Measurements from ENCODE around the gene CST9L.

Gene CST9L, protein sequence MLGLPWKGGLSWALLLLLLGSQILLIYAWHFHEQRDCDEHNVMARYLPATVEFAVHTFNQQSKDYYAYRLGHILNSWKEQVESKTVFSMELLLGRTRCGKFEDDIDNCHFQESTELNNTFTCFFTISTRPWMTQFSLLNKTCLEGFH

GRCh38 chr20:23568320-23568970 lies at the start of gene CST9L:
Gene CST9L, minus strand, starts transcription at chr20:23568484. Its CDS starts 34 bp downstream, at chr20:23568450.
- Histone ChIP-seq H3K27me3 (ENCODE audit: control insufficient read depth, insufficient read depth, low read length) (no peaks in the 10 kb centered on the region), H3K9ac (ENCODE audit: low read length) (no peak within 1 kb of the TSS), H3K9me3 (ENCODE audit: control insufficient read depth, low read length) (no peaks in the 10 kb centered on the region), H3K36me3 (ENCODE audit: control insufficient read depth, insufficient read depth, low read length) (no peaks in the 10 kb centered on the region), H3K4me1 (ENCODE audit: control insufficient read depth, insufficient read depth, low read length) (no peaks in the 10 kb centered on the region), H3K4me3 (ENCODE audit: low read length) (no peak within 1 kb of the TSS)

DNA sequence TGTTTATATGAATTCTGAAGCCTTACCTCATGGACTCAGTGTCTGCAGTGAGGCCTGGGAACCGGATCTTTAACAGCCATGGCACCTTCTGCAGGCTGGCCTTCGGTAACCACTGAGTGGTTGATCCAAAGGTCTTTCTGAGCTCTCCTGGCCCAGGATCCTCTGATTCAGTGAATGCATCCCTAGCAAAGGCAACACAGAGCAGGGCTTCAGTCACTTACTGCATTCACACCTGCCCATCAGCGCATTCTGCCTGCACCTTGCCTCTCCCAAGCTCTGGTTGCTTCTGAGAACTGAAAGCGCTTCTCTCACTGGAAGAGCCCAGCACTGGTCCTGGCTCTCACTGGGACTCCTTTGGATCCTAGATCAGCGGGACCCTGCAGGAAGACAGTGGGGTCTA lies 45.9 kb upstream of the CST9L start:
- H3K27me3 ChIP-seq (ENCODE audit: control insufficient read depth, insufficient read depth, low read length) = peaks cover 3% of the 10 kb centered on the region
- no peak overlapping the region for H3K4me3 ChIP-seq (ENCODE audit: low read length)
- H3K9ac ChIP-seq (ENCODE audit: low read length) = no peak overlapping the region
- no peaks in the 10 kb centered on the region for H3K4me1 ChIP-seq (ENCODE audit: control insufficient read depth, insufficient read depth, low read length)
- no peaks in the 10 kb centered on the region for H3K36me3 ChIP-seq (ENCODE audit: control insufficient read depth, insufficient read depth, low read length)
- no peaks in the 10 kb centered on the region for H3K9me3 ChIP-seq (ENCODE audit: control insufficient read depth, low read length)

DNA sequence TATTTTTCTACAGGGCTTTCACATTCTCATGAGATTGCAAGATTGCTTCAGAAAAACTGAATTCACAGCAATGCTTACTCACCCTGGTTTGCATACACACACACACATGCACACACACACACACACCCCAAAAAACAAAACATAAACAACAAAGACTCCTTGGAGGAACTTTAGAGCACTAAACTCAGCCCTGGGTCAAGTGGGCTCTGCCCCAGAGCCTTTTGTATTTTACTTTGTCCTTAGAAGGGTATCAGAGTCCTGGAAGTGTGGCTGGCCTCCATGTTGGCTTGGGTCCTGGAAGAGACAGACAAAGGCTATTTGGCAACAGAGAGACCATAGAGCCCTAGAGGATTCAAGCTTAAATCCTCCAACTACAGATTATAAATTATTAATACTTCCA lies 45.4 kb upstream of the CST9L start:
- H3K27me3 ChIP-seq (ENCODE audit: control insufficient read depth, insufficient read depth, low read length) = peaks cover 3% of the 10 kb centered on the region
- H3K4me3 ChIP-seq (ENCODE audit: low read length) = no peak overlapping the region
- no peaks in the 10 kb centered on the region for H3K36me3 ChIP-seq (ENCODE audit: control insufficient read depth, insufficient read depth, low read length)
- no peaks in the 10 kb centered on the region for H3K9me3 ChIP-seq (ENCODE audit: control insufficient read depth, low read length)
- no peak overlapping the region for H3K9ac ChIP-seq (ENCODE audit: low read length)
- H3K4me1 ChIP-seq (ENCODE audit: control insufficient read depth, insufficient read depth, low read length) = no peaks in the 10 kb centered on the region

- no peaks in the 10 kb centered on the region for H3K9me3 ChIP-seq (ENCODE audit: control insufficient read depth, low read length)
- H3K27me3 ChIP-seq (ENCODE audit: control insufficient read depth, insufficient read depth, low read length) = peaks cover 3% of the 10 kb centered on the region
- no peak overlapping the region for H3K4me3 ChIP-seq (ENCODE audit: low read length)
- no peaks in the 10 kb centered on the region for H3K4me1 ChIP-seq (ENCODE audit: control insufficient read depth, insufficient read depth, low read length)
- no peaks in the 10 kb centered on the region for H3K36me3 ChIP-seq (ENCODE audit: control insufficient read depth, insufficient read depth, low read length)
- no peak overlapping the region for H3K9ac ChIP-seq (ENCODE audit: low read length)
Measured at GRCh38 chr20:23612396-23612795, 44.1 kb upstream of the CST9L start.

DNA sequence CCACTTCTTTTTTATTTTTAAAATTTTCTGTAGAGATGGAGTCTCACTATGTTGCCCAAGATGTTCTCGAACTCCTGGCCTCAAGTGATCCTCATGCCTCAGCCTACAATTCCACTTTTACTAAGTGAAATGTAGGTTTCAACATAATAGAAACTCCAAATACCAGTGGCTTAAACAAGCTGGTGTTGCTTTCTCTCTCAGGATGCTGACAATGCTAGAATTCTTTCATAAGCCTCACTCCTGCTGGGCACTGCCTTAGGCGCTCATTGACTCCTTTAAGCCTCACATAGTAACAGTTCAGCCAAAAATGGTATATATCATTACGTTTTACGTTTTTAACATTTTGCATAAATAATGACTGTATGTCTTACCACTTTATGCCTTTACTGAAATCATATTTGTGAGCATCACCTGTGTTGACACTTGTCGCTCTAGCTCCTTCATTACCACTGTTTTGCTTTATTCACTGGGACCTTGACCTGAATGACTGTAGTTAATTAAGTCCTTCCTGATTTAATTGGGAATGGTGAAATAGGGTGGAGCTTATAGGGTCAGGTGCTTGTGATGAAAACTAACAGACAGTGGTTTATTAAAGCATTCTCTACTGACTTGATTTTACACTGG lies 41.3 kb upstream of the CST9L start:
- no peaks in the 10 kb centered on the region for H3K36me3 ChIP-seq (ENCODE audit: control insufficient read depth, insufficient read depth, low read length)
- no peaks in the 10 kb centered on the region for H3K9me3 ChIP-seq (ENCODE audit: control insufficient read depth, low read length)
- H3K4me3 ChIP-seq (ENCODE audit: low read length) = no peak overlapping the region
- H3K4me1 ChIP-seq (ENCODE audit: control insufficient read depth, insufficient read depth, low read length) = no peaks in the 10 kb centered on the region
- peaks cover 3% of the 10 kb centered on the region for H3K27me3 ChIP-seq (ENCODE audit: control insufficient read depth, insufficient read depth, low read length)
- no peak overlapping the region for H3K9ac ChIP-seq (ENCODE audit: low read length)

DNA sequence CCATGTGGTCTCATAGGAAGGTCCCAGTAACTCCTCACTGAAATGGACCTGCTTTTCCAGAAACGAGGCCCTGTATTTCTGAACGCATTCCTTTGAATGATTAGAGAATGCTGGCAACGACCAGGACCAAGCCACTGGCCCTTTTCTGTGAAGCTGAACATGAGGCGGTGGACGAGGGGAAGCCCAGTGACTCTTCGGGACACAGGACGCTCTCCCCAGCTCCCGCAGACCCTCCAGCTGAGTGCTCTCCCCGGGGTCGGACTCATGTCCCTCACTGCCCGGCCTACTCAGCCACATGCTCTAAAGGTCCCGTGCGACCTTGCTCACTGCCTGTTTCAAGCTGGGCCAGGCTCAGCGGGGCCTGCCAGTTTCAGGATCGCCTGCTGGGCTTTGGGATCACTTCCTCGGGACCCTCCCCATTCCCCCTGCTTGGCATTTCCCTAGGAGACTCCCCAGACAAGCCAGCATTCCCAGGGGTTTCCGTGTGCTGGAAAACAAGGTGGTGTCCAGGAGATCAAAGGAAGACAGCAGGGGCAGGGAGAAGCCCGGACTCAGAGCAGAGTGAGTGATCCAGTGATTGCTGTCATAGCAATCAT lies 40.1 kb upstream of the CST9L start:
- Histone ChIP-seq H3K9ac (ENCODE audit: low read length) (no peak overlapping the region), H3K9me3 (ENCODE audit: control insufficient read depth, low read length) (no peaks in the 10 kb centered on the region), H3K36me3 (ENCODE audit: control insufficient read depth, insufficient read depth, low read length) (no peaks in the 10 kb centered on the region), H3K27me3 (ENCODE audit: control insufficient read depth, insufficient read depth, low read length) (peaks cover 3% of the 10 kb centered on the region), H3K4me3 (ENCODE audit: low read length) (no peak overlapping the region), H3K4me1 (ENCODE audit: control insufficient read depth, insufficient read depth, low read length) (no peaks in the 10 kb centered on the region)

GRCh38 chr20:23607497-23608245 lies 39.4 kb upstream of the CST9L start:
- Histone ChIP-seq H3K9me3 (ENCODE audit: control insufficient read depth, low read length) (no peaks in the 10 kb centered on the region), H3K4me3 (ENCODE audit: low read length) (no peak overlapping the region), H3K9ac (ENCODE audit: low read length) (no peak overlapping the region), H3K36me3 (ENCODE audit: control insufficient read depth, insufficient read depth, low read length) (no peaks in the 10 kb centered on the region), H3K27me3 (ENCODE audit: control insufficient read depth, insufficient read depth, low read length) (peaks cover 3% of the 10 kb centered on the region), H3K4me1 (ENCODE audit: control insufficient read depth, insufficient read depth, low read length) (no peaks in the 10 kb centered on the region)

GRCh38 chr20:23606652-23607049 lies 38.4 kb upstream of the CST9L start:
- Histone ChIP-seq H3K9ac (ENCODE audit: low read length) (no peak overlapping the region), H3K9me3 (ENCODE audit: control insufficient read depth, low read length) (no peaks in the 10 kb centered on the region), H3K4me1 (ENCODE audit: control insufficient read depth, insufficient read depth, low read length) (no peaks in the 10 kb centered on the region), H3K27me3 (ENCODE audit: control insufficient read depth, insufficient read depth, low read length) (peaks cover 3% of the 10 kb centered on the region), H3K4me3 (ENCODE audit: low read length) (no peak overlapping the region), H3K36me3 (ENCODE audit: control insufficient read depth, insufficient read depth, low read length) (no peaks in the 10 kb centered on the region)

- Histone ChIP-seq H3K4me3 (ENCODE audit: low read length) (no peak within 1 kb of the TSS), H3K9ac (ENCODE audit: low read length) (no peak within 1 kb of the TSS), H3K4me1 (ENCODE audit: control insufficient read depth, insufficient read depth, low read length) (no peaks in the 10 kb centered on the region), H3K27me3 (ENCODE audit: control insufficient read depth, insufficient read depth, low read length) (no peaks in the 10 kb centered on the region), H3K36me3 (ENCODE audit: control insufficient read depth, insufficient read depth, low read length) (no peaks in the 10 kb centered on the region), H3K9me3 (ENCODE audit: control insufficient read depth, low read length) (no peaks in the 10 kb centered on the region)
Measured at GRCh38 chr20:23605867-23606651, 37.8 kb upstream of the CST9L start, which contains the start of gene CST9. Gene CST9, minus strand, starts transcription at chr20:23605917. Its CDS starts 53 bp downstream, at chr20:23605864.

DNA sequence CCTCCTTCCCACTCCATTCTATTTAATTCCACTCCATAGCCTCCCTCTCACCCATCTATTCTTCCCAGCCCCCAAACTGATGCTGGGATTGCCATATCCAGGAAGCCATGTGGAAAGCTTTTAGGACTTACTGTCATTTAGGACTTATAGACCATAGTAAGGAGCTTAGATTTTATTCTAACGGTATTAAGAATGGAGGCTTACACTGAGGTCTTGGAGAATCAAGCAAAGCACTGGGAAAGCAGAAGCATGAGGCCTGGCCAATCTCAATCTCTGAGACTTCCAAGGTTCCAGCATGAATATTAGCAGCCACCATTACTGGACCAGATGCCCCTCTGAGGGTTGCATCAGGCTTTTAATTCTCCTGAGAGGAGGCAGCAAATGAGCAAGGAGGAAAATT lies 36.0 kb upstream of the CST9L start:
- Histone ChIP-seq H3K9me3 (ENCODE audit: control insufficient read depth, low read length) (no peaks in the 10 kb centered on the region), H3K36me3 (ENCODE audit: control insufficient read depth, insufficient read depth, low read length) (no peaks in the 10 kb centered on the region), H3K27me3 (ENCODE audit: control insufficient read depth, insufficient read depth, low read length) (no peaks in the 10 kb centered on the region), H3K4me1 (ENCODE audit: control insufficient read depth, insufficient read depth, low read length) (no peaks in the 10 kb centered on the region), H3K4me3 (ENCODE audit: low read length) (no peak overlapping the region), H3K9ac (ENCODE audit: low read length) (no peak overlapping the region)

- Histone ChIP-seq H3K9ac (ENCODE audit: low read length) (no peak overlapping the region), H3K27me3 (ENCODE audit: control insufficient read depth, insufficient read depth, low read length) (no peaks in the 10 kb centered on the region), H3K36me3 (ENCODE audit: control insufficient read depth, insufficient read depth, low read length) (no peaks in the 10 kb centered on the region), H3K4me3 (ENCODE audit: low read length) (no peak overlapping the region), H3K9me3 (ENCODE audit: control insufficient read depth, low read length) (no peaks in the 10 kb centered on the region), H3K4me1 (ENCODE audit: control insufficient read depth, insufficient read depth, low read length) (no peaks in the 10 kb centered on the region)
Measured at GRCh38 chr20:23603321-23603720, 35.0 kb upstream of the CST9L start.

All from mucosa of stomach (tissue), 1 donor.